Measurements from ENCODE around the gene CGN.

- TF ChIP-seq CTCF (tag by site-specific recombination; IDR thresholded peaks at IDR 0.05), result no peak
- TF ChIP-seq ZNF529 (tag by site-specific recombination; IDR thresholded peaks at IDR 0.05; ENCODE audit: insufficient replicate concordance), result no peak
- no peak for TF ChIP-seq ZNF596 (tag by site-specific recombination; IDR thresholded peaks at IDR 0.05)
- no peak for TF ChIP-seq BCL11A (tag by site-specific recombination; IDR thresholded peaks at IDR 0.05; ENCODE audit: low read depth)
- TF ChIP-seq ZBTB7A (tag by site-specific recombination; IDR thresholded peaks at IDR 0.05; ENCODE audit: low read depth), result no peak
- TF ChIP-seq ZBTB1 (tag by site-specific recombination; IDR thresholded peaks at IDR 0.05), result no peak
- TF ChIP-seq ZNF747 (tag by site-specific recombination; IDR thresholded peaks at IDR 0.05), result no peak
Observed at GRCh38 chr1:151541752-151542151, 30.6 kb downstream of the CGN start.

Data from HEK293 (cell line).